Measurements from ENCODE around the gene TMEM258.

Gene TMEM258

GRCh38 chr11:61774411-61774810 lies 18.0 kb downstream of the TMEM258 start:
- DNase-seq = no peak

- DNase-seq = no peak
Measured at GRCh38 chr11:61773809-61774208, 18.6 kb downstream of the TMEM258 start.

- no peak for DNase-seq
Measured at GRCh38 chr11:61773356-61773755, 19.0 kb downstream of the TMEM258 start.

DNA sequence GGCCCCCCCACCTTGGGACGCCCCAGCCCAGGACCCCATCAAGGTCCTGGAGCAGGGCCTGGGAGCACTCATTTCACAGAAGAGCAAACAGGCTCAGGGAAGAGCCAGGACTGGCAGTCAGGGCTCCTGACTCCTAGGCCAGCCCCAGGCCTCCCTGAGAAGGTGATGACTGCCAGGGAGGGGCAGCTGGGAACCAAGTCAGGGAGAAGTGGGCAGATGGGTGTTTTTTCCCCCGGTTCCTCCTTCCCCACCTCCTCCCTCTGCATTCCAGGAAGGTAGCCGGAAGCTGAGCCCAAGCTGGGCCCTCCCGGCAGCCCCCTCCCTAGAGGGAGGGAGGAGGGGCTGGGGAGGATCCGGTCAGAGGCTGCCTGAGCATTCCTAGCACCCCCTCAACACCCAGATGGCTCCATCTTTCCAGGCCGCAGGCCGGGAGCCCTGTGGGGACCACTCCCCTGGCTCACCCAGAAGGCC lies 20.4 kb downstream of the TMEM258 start:
- no peak for DNase-seq

DNA sequence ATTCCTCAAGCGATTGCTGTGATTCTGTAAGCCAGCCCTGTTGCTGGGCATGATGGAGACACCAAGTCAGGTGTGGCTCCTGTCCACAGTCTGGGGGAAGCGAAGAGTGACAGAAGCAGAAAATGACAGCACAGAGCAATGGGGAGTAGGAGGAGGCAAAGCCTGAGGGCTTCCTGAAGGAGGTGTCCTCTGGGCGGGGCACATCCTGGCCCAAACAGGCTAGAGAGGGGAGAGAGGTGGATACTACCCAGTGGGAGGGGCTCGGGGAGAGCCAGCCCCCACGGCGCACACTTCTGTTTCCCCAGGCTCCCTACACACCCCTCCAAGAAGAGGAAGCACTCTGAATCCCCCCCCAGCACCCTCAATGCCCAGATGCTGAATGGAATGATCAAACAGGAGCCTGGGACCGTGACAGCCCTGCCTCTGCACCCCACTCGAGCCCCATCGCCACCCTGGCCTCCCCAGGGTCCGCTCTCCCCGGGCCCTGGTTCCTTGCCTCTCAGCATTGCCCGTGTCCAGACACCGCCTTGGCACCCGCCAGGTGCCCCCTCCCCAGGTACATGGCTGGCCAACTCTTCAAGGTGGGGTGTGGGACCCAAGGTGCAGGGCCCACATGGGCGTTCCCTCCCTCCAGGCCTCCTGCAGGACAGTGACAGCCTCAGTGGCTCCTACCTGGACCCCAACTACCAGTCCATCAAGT lies 21.1 kb downstream of the TMEM258 start:
- no peak for DNase-seq

- no peak for DNase-seq
Measured at GRCh38 chr11:61769946-61770683, 22.3 kb downstream of the TMEM258 start.

DNA sequence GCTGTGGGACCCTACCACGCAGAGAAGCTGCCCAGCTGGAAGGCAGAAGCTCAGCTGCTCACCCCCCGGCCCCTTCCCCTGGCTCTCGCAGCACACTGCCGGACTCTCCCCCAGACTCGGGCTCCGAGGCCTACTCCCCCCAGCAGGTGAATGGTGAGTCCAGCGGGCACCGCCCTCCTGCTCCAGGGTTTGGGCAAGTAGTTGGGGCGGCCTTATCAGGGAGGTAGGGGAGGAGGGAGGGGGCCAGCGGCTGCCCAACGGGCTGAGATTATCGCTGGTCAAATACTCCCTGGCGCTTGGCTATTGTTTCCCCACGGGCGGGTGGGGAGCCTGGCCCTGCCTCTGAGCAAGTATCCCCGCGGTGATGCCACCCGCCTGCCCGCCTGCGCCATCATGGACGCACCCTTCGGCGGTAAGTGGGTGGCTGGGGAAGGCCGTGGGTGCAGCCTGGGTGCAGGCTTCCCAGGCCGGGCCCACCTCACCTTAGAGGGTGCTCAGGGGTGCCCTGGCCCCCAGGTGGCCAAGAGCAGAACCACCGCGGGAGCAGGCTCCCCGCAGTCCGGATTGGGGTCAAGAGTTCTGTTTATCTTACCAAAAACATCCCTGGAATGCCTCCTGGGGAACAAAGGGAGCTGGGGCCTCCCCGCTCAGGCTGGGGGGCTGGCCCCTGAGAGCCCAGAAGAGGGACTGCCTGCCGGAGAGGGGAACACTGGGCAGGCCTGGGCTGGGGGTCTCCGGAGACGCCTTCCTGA lies 23.1 kb downstream of the TMEM258 start:
- DNase-seq = no peak

- no peak for DNase-seq
Measured at GRCh38 chr11:61768376-61769076, 23.9 kb downstream of the TMEM258 start.

DNA sequence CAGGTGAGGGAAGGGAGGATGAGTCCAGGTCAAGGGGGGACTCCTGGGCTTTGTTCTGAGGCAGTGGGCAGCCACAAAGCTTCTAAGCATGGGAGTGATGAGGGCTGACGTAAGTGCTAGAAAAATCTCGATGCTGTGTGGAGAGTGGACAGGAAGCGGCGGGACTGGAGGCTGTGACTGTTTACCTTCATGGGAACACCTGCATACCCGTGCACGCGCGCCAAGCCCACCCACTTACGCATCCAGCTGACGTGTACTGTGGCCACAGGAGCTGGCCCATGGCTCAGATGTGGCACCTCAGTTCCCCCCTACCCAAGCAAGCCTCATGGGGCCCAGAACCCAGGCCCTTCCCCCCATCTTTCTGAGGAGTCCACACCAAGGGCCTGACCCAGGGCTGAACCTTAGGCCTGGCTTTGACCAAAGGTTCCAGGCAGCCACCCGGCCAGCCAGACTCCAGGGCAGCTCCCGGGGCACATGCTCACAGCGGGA lies 26.0 kb downstream of the TMEM258 start:
- no peak for DNase-seq

DNA sequence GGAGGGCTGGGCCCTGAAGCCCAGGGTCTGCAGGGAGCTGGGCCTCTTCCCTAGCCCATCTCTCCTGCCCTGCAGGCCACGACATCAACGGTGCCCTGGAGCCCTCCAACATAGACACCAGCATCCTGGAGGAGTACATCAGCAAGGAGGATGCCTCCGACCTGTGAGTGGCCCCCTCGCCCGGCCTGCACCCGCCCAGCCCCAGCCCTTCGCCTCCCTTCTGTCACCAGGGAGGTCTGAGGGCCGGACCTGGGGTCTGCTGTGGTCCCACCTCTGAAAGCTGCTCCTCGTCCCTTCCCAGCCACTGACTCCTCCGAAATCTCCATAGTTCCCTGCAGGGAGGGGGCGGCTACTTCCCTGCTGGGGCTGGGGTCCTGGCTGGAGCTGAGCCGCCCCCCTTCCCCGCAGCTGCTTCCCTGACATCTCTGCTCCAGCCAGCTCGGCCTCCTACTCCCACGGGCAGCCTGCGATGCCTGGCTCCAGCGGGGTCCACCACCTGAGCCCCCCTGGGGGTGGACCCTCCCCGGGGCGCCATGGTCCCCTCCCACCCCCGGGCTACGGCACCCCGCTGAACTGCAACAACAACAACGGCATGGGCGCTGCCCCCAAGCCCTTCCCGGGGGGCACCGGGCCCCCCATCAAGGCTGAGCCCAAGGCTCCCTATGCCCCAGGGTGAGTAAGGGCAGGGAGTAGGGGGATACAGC lies 26.7 kb downstream of the TMEM258 start:
- DNase-seq = no peak

GRCh38 chr11:61764606-61765260 lies 27.7 kb downstream of the TMEM258 start:
- DNase-seq = no peak

- DNase-seq = no peak
Measured at GRCh38 chr11:61763930-61764605, 28.3 kb downstream of the TMEM258 start.

DNA sequence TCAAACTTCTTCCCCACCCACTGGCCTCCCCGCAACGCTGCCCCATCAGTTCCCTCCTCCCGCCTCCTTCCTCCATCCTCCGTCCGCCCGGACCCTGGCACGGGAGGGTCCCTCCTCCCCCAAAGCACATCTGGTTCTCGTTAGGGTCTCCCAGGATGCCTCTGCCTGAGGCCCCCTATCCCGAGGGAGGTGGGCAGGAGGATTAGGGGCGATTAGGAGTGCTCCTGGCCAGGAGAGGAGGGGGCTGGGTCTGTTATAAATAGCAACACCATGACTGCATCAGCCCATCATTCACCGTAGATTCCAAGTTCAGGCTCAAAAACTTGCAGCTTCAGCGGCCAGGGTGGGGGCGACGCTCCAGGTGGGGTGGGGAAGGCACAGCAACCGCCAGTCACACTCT lies 29.6 kb downstream of the TMEM258 start:
- no peak for DNase-seq

DNA sequence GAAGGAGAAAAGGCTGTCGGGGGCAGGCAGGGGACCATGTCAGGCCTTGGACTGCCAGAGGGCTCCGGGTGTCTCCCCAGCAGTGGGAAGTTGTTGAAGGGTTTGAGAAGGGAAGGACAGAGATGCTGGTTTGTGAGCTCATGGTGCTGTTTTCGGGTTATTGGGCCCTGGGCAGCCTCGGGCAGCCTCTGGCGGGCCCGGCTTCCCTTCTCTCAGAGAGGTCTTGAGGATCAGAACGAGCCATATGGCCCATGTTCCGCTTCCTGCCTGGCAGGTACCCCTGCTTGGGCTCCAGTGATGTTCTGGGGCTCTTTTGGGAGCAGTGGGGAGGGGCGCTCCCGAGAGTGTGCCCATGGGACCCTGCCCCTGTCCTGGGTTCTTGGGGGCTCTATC lies 30.2 kb downstream of the TMEM258 start:
- no peak for DNase-seq

GRCh38 chr11:61761440-61762222 lies 30.8 kb downstream of the TMEM258 start:
- DNase-seq = no peak

- no peak for DNase-seq
Measured at GRCh38 chr11:61760946-61761345, 31.5 kb downstream of the TMEM258 start.

DNA sequence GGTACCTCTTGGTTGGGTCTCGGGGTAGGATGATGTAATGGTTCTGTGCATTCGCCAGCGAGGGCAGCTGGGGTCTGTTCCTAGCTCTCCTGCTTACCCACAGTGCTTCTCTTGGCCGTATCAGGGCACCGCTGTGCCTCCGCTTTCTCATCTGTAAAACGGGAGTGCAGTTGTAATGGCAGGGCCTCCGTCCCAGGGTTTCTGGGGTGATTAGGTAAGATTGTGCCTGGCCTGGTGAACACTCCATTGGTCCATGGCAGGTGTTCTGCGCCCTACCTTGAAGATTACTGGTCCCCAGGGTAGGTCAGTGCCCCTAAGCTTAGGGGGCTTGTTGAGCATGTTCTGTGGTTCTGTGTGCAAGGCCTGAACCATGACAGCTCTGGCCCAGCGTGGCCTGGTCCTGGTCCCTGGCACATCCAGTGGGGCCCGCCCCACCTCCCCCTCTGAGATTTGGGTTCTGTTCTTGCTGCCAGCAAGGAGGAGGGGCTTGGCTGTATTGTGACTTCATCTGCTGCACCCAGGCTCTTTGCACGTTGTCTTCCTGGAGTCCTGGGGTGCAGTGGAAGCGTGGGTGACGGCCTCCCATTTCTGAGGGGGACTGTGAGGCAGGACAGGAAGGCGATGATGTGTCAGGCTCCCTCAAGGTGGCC lies 35.1 kb downstream of the TMEM258 start:
- no peak for DNase-seq

- no peak for DNase-seq
Measured at GRCh38 chr11:61756452-61757212, 35.8 kb downstream of the TMEM258 start.

- no peak for DNase-seq
Measured at GRCh38 chr11:61756147-61756451, 36.3 kb downstream of the TMEM258 start.

Data from T-helper 9 cell (primary cell).